ENCODE results near the gene KANSL3. TPM values are rescaled to one million over a fixed set of nuclear protein-coding genes. Genes with fewer than 3 reads are reported as not detected.

The KANSL3 gene
- total RNA-seq, 1 donor from 2014 or later = 31.7 TPM

GRCh38 chr2:96616535-96616934 lies 21.6 kb downstream of the KANSL3 start:
- no peak overlapping the region for H3K4me3 ChIP-seq
- no peaks in the 10 kb centered on the region for H3K27me3 ChIP-seq (ENCODE audit: low read depth)
- peaks cover 65% of the 10 kb centered on the region for H3K36me3 ChIP-seq
- H3K9me3 ChIP-seq (replicated peaks) = no peaks in the 10 kb centered on the region
- DNase-seq = no peak
- H3K27ac ChIP-seq (replicated peaks) = no peak overlapping the region
- intact Hi-C loops (cut with micrococcal nuclease) = no loop called here
- H3K4me1 ChIP-seq = peaks cover 19% of the 10 kb centered on the region
- TF ChIP-seq CTCF (IDR thresholded peaks at IDR 0.05; ENCODE audit: borderline replicate concordance) = no peak

GRCh38 chr2:96616128-96616527 lies 22.0 kb downstream of the KANSL3 start:
- intact Hi-C loops (cut with micrococcal nuclease) = no loop called here
- H3K27ac ChIP-seq (replicated peaks) = peak overlapping the region; percentile 11
- H3K9me3 ChIP-seq (replicated peaks) = no peaks in the 10 kb centered on the region
- H3K36me3 ChIP-seq = peaks cover 69% of the 10 kb centered on the region
- no peak overlapping the region for H3K4me3 ChIP-seq
- TF ChIP-seq CTCF (IDR thresholded peaks at IDR 0.05; ENCODE audit: borderline replicate concordance) = no peak
- H3K4me1 ChIP-seq = peaks cover 19% of the 10 kb centered on the region
- no peaks in the 10 kb centered on the region for H3K27me3 ChIP-seq (ENCODE audit: low read depth)
- DNase-seq = no peak

GRCh38 chr2:96608469-96609455 lies 29.4 kb downstream of the KANSL3 start:
- Histone ChIP-seq H3K4me1 (peaks cover 40% of the 10 kb centered on the region), H3K27me3 (ENCODE audit: low read depth) (no peaks in the 10 kb centered on the region), H3K4me3 (no peak overlapping the region), H3K36me3 (peaks cover 98% of the 10 kb centered on the region), H3K9me3 (replicated peaks) (no peaks in the 10 kb centered on the region), H3K27ac (replicated peaks) (no peak overlapping the region)
- no peak for TF ChIP-seq CTCF (IDR thresholded peaks at IDR 0.05; ENCODE audit: borderline replicate concordance)
- DNase-seq = no peak
- intact Hi-C loops (cut with micrococcal nuclease) = no loop called here

GRCh38 chr2:96604104-96604503 lies 34.0 kb downstream of the KANSL3 start:
- intact Hi-C loops (cut with micrococcal nuclease) = no loop called here
- Histone ChIP-seq H3K27me3 (ENCODE audit: low read depth) (no peaks in the 10 kb centered on the region), H3K4me3 (no peak overlapping the region), H3K36me3 (peaks cover 100% of the 10 kb centered on the region), H3K27ac (replicated peaks) (no peak overlapping the region), H3K4me1 (peaks cover 60% of the 10 kb centered on the region), H3K9me3 (replicated peaks) (no peaks in the 10 kb centered on the region)
- no peak for TF ChIP-seq CTCF (IDR thresholded peaks at IDR 0.05; ENCODE audit: borderline replicate concordance)
- DNase-seq = no peak

- no peak for TF ChIP-seq CTCF (IDR thresholded peaks at IDR 0.05; ENCODE audit: borderline replicate concordance)
- H3K4me1 ChIP-seq = peaks cover 58% of the 10 kb centered on the region
- no peaks in the 10 kb centered on the region for H3K9me3 ChIP-seq (replicated peaks)
- H3K27me3 ChIP-seq (ENCODE audit: low read depth) = no peaks in the 10 kb centered on the region
- H3K36me3 ChIP-seq = peaks cover 97% of the 10 kb centered on the region
- intact Hi-C loops (cut with micrococcal nuclease) = no loop called here
- H3K27ac ChIP-seq (replicated peaks) = no peak overlapping the region
- no peak overlapping the region for H3K4me3 ChIP-seq
- no peak for DNase-seq
These were observed 35.7 kb downstream of the KANSL3 start for GRCh38 chr2:96602330-96602823.
